ENCODE measurements around the gene LTV1. TPM values are rescaled to one million over a fixed set of nuclear protein-coding genes. Genes with fewer than 3 reads are reported as not detected.

The LTV1 gene
- total and polyA plus RNA-seq, 12 donors, result 6.9 to 22.4 (median 12.5) TPM

GRCh38 chr6:143836150-143836549 lies 7.0 kb upstream of the LTV1 start:
- no peak overlapping the region for H3K4me3 ChIP-seq
- H3K4me1 ChIP-seq, result no peaks in the 10 kb centered on the region
- ATAC-seq, result no peak
- DNase-seq, result no peak
- peaks cover 0 to 7% (median 0%) of the 10 kb centered on the region in 9 donors for H3K36me3 ChIP-seq
- no peaks in the 10 kb centered on the region for H3K27me3 ChIP-seq
- 94 to 95% methylated on average over 2 of the region's 2 CpGs for WGBS, 2 donors
- intact Hi-C loops (cut with DNase I), result loop anchor here in 1 of 10 donors (5.0 kb wide), 1 partner anchor 164 kb away; no protein-coding TSS in a partner anchor
- TF ChIP-seq CTCF (IDR thresholded peaks at IDR 0.05), result no peak
- no peak overlapping the region for H3K27ac ChIP-seq
- no peaks in the 10 kb centered on the region for H3K9me3 ChIP-seq

- WGBS, 2 donors, result 91 to 94% methylated on average over 5 of the region's 5 CpGs
- DNase-seq (no peak), ATAC-seq (no peak)
- H3K27ac ChIP-seq, result no peak overlapping the region
- no peak overlapping the region for H3K4me3 ChIP-seq
- H3K9me3 ChIP-seq, result no peaks in the 10 kb centered on the region
- H3K4me1 ChIP-seq, result peaks cover 0 to 8% (median 4%) of the 10 kb centered on the region in 9 donors
- no peak for TF ChIP-seq CTCF (IDR thresholded peaks at IDR 0.05)
- no peaks in the 10 kb centered on the region for H3K36me3 ChIP-seq
- H3K27me3 ChIP-seq, result no peaks in the 10 kb centered on the region
- intact Hi-C loops (cut with DNase I), result loop anchor here in 1 of 10 donors (5.0 kb wide), 1 partner anchor 166 kb away; no protein-coding TSS in a partner anchor
Measured at GRCh38 chr6:143838395-143838794, 4.7 kb upstream of the LTV1 start.

- intact Hi-C loops (cut with DNase I), result loop anchor here in 1 of 10 donors (5.0 kb wide), 1 partner anchor 167 kb away; no protein-coding TSS in a partner anchor
- ATAC-seq, result no peak
- H3K27ac ChIP-seq, result no peak overlapping the region
Measured at GRCh38 chr6:143839196-143839595, 3.9 kb upstream of the LTV1 start.

GRCh38 chr6:143840595-143841265 lies 2.4 kb upstream of the LTV1 start:
- H3K27ac ChIP-seq, result no peak overlapping the region
- intact Hi-C loops (cut with DNase I), result loop anchor here in 8 of 10 donors (5.0 to 10.0 kb wide), 9 partner anchors 93 to 266 kb away; partner anchors contain the start of genes PHACTR2 (in 2 of the 8) and PLAGL1 (in 1 of the 8)
- TF ChIP-seq CTCF (IDR thresholded peaks at IDR 0.05), result no peak

More at GRCh38 chr6:143839196-143839595, 3.9 kb upstream of the LTV1 start:
- peaks cover 0 to 13% (median 8%) of the 10 kb centered on the region in 9 donors for H3K4me1 ChIP-seq
- DNase-seq, result no peak
- H3K36me3 ChIP-seq, result no peaks in the 10 kb centered on the region
- WGBS, 2 donors, result 78 to 85% methylated on average over 4 of the region's 4 CpGs
- H3K9me3 ChIP-seq, result no peaks in the 10 kb centered on the region
- TF ChIP-seq CTCF (IDR thresholded peaks at IDR 0.05), result no peak
- no peak overlapping the region for H3K4me3 ChIP-seq
- H3K27me3 ChIP-seq, result no peaks in the 10 kb centered on the region

More at GRCh38 chr6:143840595-143841265, 2.4 kb upstream of the LTV1 start:
- ATAC-seq (no peak), DNase-seq (no peak)
- no peaks in the 10 kb centered on the region for H3K9me3 ChIP-seq
- H3K27me3 ChIP-seq, result no peaks in the 10 kb centered on the region
- H3K4me3 ChIP-seq, result no peak overlapping the region
- H3K4me1 ChIP-seq, result peaks cover 0 to 19% (median 13%) of the 10 kb centered on the region in 9 donors
- 92 to 94% methylated on average over 6 of the region's 6 CpGs for WGBS, 2 donors
- H3K36me3 ChIP-seq, result peaks cover 0 to 14% (median 9%) of the 10 kb centered on the region in 9 donors
